Heart left ventricle (tissue), 16 donors: ENCODE data around the gene ENGASE. TPM values are rescaled to one million over a fixed set of nuclear protein-coding genes. Genes with fewer than 3 reads are reported as not detected.

Experiments
- ATAC-seq, 4 donors: fragments of 200-7000 bp; cut with Tn5 transposase; one replicate each; pipeline ENCODE4 v1.9.1; 2020 to 2022; ENCODE audit warnings: moderate library complexity in 4 of 4, mild to moderate bottlenecking in 3 of 4, moderate number of reproducible peaks in 1 of 4
- DNase-seq, 5 donors: peaks; one replicate each; pipeline ENCODE4 v3.0.0-alpha.2; 2020
- H3K27ac ChIP-seq, 12 donors: fragments of 200-600 bp; sonication (generic) in 4 of 12; one replicate each; pipeline versions ENCODE4 v1.5.0 to v1.8.0; 2016 to 2022; ENCODE audit warnings: mild to moderate bottlenecking in 2 of 12
- H3K27me3 ChIP-seq, 9 donors: fragments of 200-600 bp; sonication (generic) in 2 of 9; one replicate each; pipeline versions ENCODE4 v1.5.1 to v1.8.0; 2016 to 2022; ENCODE audit warnings: mild to moderate bottlenecking in 3 of 9
- H3K36me3 ChIP-seq, 9 donors: fragments of 200-600 bp; sonication (generic) in 2 of 9; one replicate each; pipeline versions ENCODE4 v1.5.0 to v1.8.0; 2018 to 2022; ENCODE audit warnings: mild to moderate bottlenecking in 2 of 9
- H3K4me1 ChIP-seq, 12 donors: fragments of 200-600 bp; sonication (generic) in 4 of 12; one replicate each; pipeline versions ENCODE4 v1.5.0 to v1.8.0; 2016 to 2022; ENCODE audit warnings: mild to moderate bottlenecking in 3 of 12
- H3K4me3 ChIP-seq, 12 donors: fragments of 200-600 bp; sonication (generic) in 4 of 12; one replicate each; pipeline versions ENCODE4 v1.5.0 to v1.8.0; 2017 to 2022; ENCODE audit warnings: mild to moderate bottlenecking in 9 of 12, moderate library complexity in 4 of 12
- H3K9me3 ChIP-seq, 12 donors: fragments of 200-600 bp; sonication (generic) in 4 of 12; one replicate each; pipeline versions ENCODE4 v1.5.0 to v1.8.0; 2016 to 2022; ENCODE audit warnings: mild to moderate bottlenecking in 1 of 12
- CTCF ChIP-seq, 12 donors: fragments of 200-600 bp; sonication (generic) in 4 of 12; IDR thresholded peaks; one replicate each; pipeline versions ENCODE4 v1.5.0 to v1.8.0; 2018 to 2022; ENCODE audit warnings: antibody characterized with exemption in 12 of 12, mild to moderate bottlenecking in 5 of 12
- POLR2A ChIP-seq, 2 donors: fragments of 450-650 bp; IDR thresholded peaks; one replicate each; pipeline ENCODE4 v1.6.1; 2017; ENCODE audit warnings: antibody characterized with exemption in 2 of 2, mild to moderate bottlenecking in 2 of 2, moderate library complexity in 2 of 2
- WGBS, 4 donors: extraction: QIAGEN DNeasy Blood & Tissue Kit in 2 of 4; methylation state at CpG; one replicate each; pipeline versions ENCODE4 v1.1.5 to v1.1.7; 2013 to 2018; 5-methylcytosine and 5-hydroxymethylcytosine counted together
- intact Hi-C, 10 donors: fragments of 100-400 bp; cut with DNase I; formaldehyde crosslinking; loops; one replicate each; pipeline versions ENCODE4 v1.11.1 to v1.14.2; 2022
- polyA plus RNA-seq, 2 donors: library from polyadenylated mRNA; stranded (reverse); fragments of 200-250 nt; gene quantifications; one replicate each; pipeline ENCODE4 v1.2.3, GENCODE V29; 2013
- total RNA-seq, 9 donors: library from RNA; depleted of rRNA in 2 of 9; stranded (reverse); fragments of >200 nt in 2 of 9; fragmentation: NEBNext Ultra II Directional in 3 of 9; extraction: Animal tissue kit (Norgen Biotek cat#: 25700) in 3 of 9; gene quantifications; one replicate each; pipeline versions ENCODE4 v1.1.0 to v1.2.4, GENCODE V29; 2016 to 2023
- donor health status: ischemic (EF 13 %, LVEDD 7.1; RV severe dilation, severe dysfunction).
- donor health status: healthy with polysubstance abuse.
- donor health status: DM: no; HTN: yes; CAD: no.
- donor health status: DM: no; HTN: no; CAD: no.
- donor health status: ischemic (EF 25% LVEDD 6.9; RV normal size, moderate dysfunction).
- donor health status: ischemic (EF 25% LVEDD 5.7; RV mildly dilated, moderate dysfunction).
- donor health status: healthy.
- donor health status: DM: yes; HTN: yes; CAD: no.
- donor health status: ischemic (EF 35%, LVEDD 5.7; RV mildly dilated, moderate dysfunction).
- donor health status: nonischemic (EF 11% LVEDD 7.7; RV severe dilation, severe dysfunction).
- donor health status: DM: yes; HTN: yes; CAD: no.
- donor health status: PGD.
- donor health status: ischemic (EF 29% LVEDD 5.4; RV normal size, mild dysfunction).
- donor health status: nonischemic (EF 23%, LVEDD 6.1; RV moderate dilation, normal function).

The ENGASE gene
- total and polyA plus RNA-seq, 11 donors: 6.2 to 42.0 (median 23.5) TPM

GRCh38 chr17:79041041-79041570 is 33.5 kb upstream of the ENGASE start:
- H3K4me3 ChIP-seq: no peak overlapping the region
- intact Hi-C loops: loop anchor here in 5 of 10 donors (2.0 to 10.0 kb wide), 3 partner anchors 20 to 354 kb away; no protein-coding TSS in a partner anchor
- H3K4me1 ChIP-seq: peaks cover 0 to 28% (median 7%) of the 10 kb centered on the region in 12 donors
- DNase-seq (no peak), ATAC-seq (no peak)
- 91 to 97% (median 93%) methylated on average over 8 to 13 of the region's 13 CpGs for WGBS, 4 donors
- H3K27me3 ChIP-seq: no peaks in the 10 kb centered on the region
- peaks cover 0 to 10% (median 0%) of the 10 kb centered on the region in 9 donors for H3K36me3 ChIP-seq
- no peak for TF ChIP-seq CTCF (IDR thresholded peaks at IDR 0.05)
- no peak for TF ChIP-seq POLR2A (IDR thresholded peaks at IDR 0.05)
- no peaks in the 10 kb centered on the region for H3K9me3 ChIP-seq
- no peak overlapping the region for H3K27ac ChIP-seq

- Histone ChIP-seq H3K4me1 (peaks cover 2 to 31% (median 12%) of the 10 kb centered on the region in 12 donors), H3K36me3 (peaks cover 0 to 10% (median 0%) of the 10 kb centered on the region in 9 donors), H3K9me3 (no peaks in the 10 kb centered on the region), H3K27me3 (no peaks in the 10 kb centered on the region), H3K4me3 (no peak overlapping the region), H3K27ac (no peak overlapping the region)
- intact Hi-C loops: loop anchor here (1.0 to 10.0 kb wide), 7 partner anchors 21 to 353 kb away; no protein-coding TSS in a partner anchor
- WGBS, 4 donors: 90 to 92% (median 91%) methylated on average over 28 to 29 of the region's 29 CpGs
- no peak for DNase-seq
- TF ChIP-seq POLR2A (IDR thresholded peaks at IDR 0.05) (no peak), CTCF (IDR thresholded peaks at IDR 0.05) (no peak)
- ATAC-seq: no peak
These were observed 32.8 kb upstream of the ENGASE start for GRCh38 chr17:79041723-79042420.

- Histone ChIP-seq H3K36me3 (peaks cover 0 to 10% (median under 1%) of the 10 kb centered on the region in 9 donors), H3K4me3 (no peak overlapping the region), H3K27ac (no peak overlapping the region), H3K9me3 (no peaks in the 10 kb centered on the region), H3K27me3 (no peaks in the 10 kb centered on the region), H3K4me1 (peaks cover 6 to 38% (median 16%) of the 10 kb centered on the region in 12 donors)
- ATAC-seq: peak in 3 of 4 donors; percentile 7 to 28 (median 26)
- DNase-seq: peak in 4 of 5 donors; percentile 55 to 83 (median 64)
- intact Hi-C loops: loop anchor here in 9 of 10 donors (1.0 to 10.0 kb wide), 6 partner anchors 23 to 352 kb away; no protein-coding TSS in a partner anchor
- 63 to 70% (median 66%) methylated on average over 13 of the region's 13 CpGs for WGBS, 4 donors
- no peak for TF ChIP-seq POLR2A (IDR thresholded peaks at IDR 0.05)
- TF ChIP-seq CTCF (IDR thresholded peaks at IDR 0.05): peak; percentile 67 to 85 (median 78)
These were observed 32.0 kb upstream of the ENGASE start for GRCh38 chr17:79042421-79043190.
